PFSK-1 (cell line): ENCODE measurements around the gene TBC1D25. TPM values are rescaled to one million over a fixed set of nuclear protein-coding genes. Genes with fewer than 3 reads are reported as not detected.

Experiments
- FOXP2 ChIP-seq: optimal IDR thresholded peaks from 2 replicates; pipeline ENCODE3; 2011; ENCODE audit warnings: borderline replicate concordance, control low read depth, inconsistent platforms; ENCODE audit not compliant: insufficient read depth; ENCODE audit errors: extremely low read length, extremely low read depth
- POLR2AphosphoS5 ChIP-seq: IDR thresholded peaks from 2 replicates; pipeline ENCODE4 v1.6.1; 2012; ENCODE audit warnings: low read depth, mild to moderate bottlenecking, control low read depth, low read length, moderate library complexity
- SIN3A ChIP-seq: IDR thresholded peaks from 2 replicates; pipeline ENCODE4 v1.6.1; 2012; ENCODE audit warnings: mild to moderate bottlenecking, low read length, moderate library complexity, borderline replicate concordance; ENCODE audit not compliant: insufficient read depth
- TAF1 ChIP-seq: IDR thresholded peaks from 2 replicates; pipeline ENCODE4 v1.6.1; 2012; ENCODE audit warnings: low read length, control low read depth, borderline replicate concordance; ENCODE audit not compliant: insufficient read depth
- polyA plus RNA-seq: library from polyadenylated mRNA; unstranded; fragments of >200 nt; gene quantifications from one replicate; pipeline ENCODE4 v1.2.1, GENCODE V29; 2012; ENCODE audit warnings: low read depth, missing spikeins; ENCODE audit not compliant: insufficient read length
- TF ChIP-seq, protein P1 (sequence below), 2 experiments: IDR thresholded peaks; 2 replicates each; pipeline versions ENCODE4 v1.6.1 to v1.8.0; 2011 to 2012; ENCODE audit warnings: low read depth in 2 of 2, low read length in 2 of 2, control low read depth in 1 of 2, inconsistent platforms in 1 of 2, mild to moderate bottlenecking in 1 of 2, moderate library complexity in 1 of 2; ENCODE audit not compliant: insufficient read depth in 1 of 2

TBC1D25 gene, protein sequence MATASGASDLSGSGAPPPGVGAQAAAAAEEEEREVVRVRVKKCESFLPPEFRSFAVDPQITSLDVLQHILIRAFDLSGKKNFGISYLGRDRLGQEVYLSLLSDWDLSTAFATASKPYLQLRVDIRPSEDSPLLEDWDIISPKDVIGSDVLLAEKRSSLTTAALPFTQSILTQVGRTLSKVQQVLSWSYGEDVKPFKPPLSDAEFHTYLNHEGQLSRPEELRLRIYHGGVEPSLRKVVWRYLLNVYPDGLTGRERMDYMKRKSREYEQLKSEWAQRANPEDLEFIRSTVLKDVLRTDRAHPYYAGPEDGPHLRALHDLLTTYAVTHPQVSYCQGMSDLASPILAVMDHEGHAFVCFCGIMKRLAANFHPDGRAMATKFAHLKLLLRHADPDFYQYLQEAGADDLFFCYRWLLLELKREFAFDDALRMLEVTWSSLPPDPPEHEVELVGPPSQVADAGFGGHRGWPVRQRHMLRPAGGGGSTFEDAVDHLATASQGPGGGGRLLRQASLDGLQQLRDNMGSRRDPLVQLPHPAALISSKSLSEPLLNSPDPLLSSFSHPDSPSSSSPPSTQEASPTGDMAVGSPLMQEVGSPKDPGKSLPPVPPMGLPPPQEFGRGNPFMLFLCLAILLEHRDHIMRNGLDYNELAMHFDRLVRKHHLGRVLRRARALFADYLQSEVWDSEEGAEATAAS
- polyA plus RNA-seq, result 23.5 TPM

DNA sequence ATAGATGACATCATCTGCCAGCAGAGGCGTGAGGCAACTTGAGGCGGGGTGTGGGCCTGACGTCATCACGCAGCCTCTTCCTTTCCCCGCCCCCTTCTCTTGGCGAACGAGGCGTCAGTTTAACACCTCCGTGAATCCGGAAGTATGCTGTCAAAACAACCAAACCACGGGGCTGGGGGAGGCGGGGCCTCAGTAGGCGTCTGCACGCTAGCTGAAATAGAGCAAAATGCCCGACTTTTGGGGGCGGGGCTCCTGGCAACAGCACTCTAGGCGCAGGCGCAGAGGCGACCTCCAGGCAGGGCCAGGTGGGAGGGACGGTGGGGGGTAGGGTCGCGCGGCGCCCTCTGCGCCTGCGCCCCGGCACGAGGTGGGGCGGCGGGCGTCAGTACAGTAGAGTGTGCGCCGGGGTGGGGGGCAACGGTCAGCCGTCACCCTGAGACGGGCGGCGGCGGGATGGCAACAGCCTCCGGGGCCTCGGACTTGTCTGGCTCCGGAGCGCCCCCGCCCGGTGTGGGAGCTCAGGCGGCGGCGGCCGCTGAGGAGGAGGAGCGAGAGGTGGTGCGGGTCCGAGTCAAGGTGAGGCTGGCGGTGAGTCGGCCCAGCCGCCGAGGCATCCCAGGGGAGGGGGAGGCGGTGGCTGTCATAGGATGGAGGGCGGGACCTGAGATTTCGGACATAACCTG is at the start of gene TBC1D25:
TBC1D25 (plus strand) TSS at position 370 of the 683 bp plus-strand sequence; CDS start at position 454, 84 bp downstream.
- TF ChIP-seq TAF1 (no peak), SIN3A (peak; percentile 48; the same call in 1 of the 2 replicates), POLR2AphosphoS5 (no peak), FOXP2 (peak; percentile 75)
- TF ChIP-seq, protein P1, sequence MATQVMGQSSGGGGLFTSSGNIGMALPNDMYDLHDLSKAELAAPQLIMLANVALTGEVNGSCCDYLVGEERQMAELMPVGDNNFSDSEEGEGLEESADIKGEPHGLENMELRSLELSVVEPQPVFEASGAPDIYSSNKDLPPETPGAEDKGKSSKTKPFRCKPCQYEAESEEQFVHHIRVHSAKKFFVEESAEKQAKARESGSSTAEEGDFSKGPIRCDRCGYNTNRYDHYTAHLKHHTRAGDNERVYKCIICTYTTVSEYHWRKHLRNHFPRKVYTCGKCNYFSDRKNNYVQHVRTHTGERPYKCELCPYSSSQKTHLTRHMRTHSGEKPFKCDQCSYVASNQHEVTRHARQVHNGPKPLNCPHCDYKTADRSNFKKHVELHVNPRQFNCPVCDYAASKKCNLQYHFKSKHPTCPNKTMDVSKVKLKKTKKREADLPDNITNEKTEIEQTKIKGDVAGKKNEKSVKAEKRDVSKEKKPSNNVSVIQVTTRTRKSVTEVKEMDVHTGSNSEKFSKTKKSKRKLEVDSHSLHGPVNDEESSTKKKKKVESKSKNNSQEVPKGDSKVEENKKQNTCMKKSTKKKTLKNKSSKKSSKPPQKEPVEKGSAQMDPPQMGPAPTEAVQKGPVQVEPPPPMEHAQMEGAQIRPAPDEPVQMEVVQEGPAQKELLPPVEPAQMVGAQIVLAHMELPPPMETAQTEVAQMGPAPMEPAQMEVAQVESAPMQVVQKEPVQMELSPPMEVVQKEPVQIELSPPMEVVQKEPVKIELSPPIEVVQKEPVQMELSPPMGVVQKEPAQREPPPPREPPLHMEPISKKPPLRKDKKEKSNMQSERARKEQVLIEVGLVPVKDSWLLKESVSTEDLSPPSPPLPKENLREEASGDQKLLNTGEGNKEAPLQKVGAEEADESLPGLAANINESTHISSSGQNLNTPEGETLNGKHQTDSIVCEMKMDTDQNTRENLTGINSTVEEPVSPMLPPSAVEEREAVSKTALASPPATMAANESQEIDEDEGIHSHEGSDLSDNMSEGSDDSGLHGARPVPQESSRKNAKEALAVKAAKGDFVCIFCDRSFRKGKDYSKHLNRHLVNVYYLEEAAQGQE (IDR thresholded peaks at IDR 0.05; ENCODE audit: insufficient read depth in 1 of 2, low read depth in 2 of 2, low read length in 2 of 2), result no peak

DNA sequence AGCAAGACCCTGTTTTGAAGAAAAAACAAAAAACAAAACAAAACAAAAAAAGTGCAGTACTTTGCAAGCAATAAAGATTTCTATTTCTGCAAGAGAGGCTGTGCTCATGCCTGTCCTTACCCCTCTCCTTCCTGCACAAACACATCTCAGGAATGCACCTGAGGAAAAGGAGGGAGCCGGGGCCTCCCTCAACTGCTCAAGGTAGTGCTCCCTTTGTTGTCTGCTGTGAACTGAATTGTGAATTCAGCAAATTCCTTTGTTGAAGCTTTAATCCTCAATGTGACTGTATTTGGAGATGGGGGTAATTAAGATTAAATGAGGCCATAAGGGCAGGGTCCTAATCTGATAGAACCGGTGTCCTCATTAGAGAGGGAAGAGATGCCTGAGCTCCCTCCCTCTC is 49.6 kb upstream of the TBC1D25 start:
- no peak for TF ChIP-seq SIN3A
- no peak for TF ChIP-seq POLR2AphosphoS5
- TF ChIP-seq TAF1, result no peak
- TF ChIP-seq, protein P1 (IDR thresholded peaks at IDR 0.05; ENCODE audit: insufficient read depth in 1 of 2, low read depth in 2 of 2, low read length in 2 of 2), result no peak
- no peak for TF ChIP-seq FOXP2

DNA sequence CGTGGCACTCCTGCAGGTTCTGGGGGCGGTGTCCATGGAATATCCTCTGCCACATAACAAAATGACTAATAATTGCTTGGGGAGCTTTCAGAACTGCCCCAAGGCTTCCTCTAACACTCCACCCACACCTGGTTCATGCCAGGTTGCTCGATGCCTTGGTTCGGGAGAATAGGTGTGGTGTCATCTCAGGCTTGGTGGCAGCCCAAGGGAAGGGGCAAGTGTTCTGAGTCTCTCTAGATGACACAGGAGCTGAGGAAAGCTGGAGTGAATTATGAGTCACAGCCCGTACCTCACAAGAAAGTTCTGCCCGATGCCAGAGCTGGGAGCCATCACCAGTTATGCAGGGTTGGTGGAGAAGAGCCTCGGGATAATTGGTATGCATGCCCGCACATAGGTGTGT is 48.9 kb upstream of the TBC1D25 start:
- no peak for TF ChIP-seq SIN3A
- TF ChIP-seq TAF1, result no peak
- TF ChIP-seq, protein P1 (IDR thresholded peaks at IDR 0.05; ENCODE audit: insufficient read depth in 1 of 2, low read depth in 2 of 2, low read length in 2 of 2), result no peak
- TF ChIP-seq FOXP2, result no peak
- TF ChIP-seq POLR2AphosphoS5, result no peak

DNA sequence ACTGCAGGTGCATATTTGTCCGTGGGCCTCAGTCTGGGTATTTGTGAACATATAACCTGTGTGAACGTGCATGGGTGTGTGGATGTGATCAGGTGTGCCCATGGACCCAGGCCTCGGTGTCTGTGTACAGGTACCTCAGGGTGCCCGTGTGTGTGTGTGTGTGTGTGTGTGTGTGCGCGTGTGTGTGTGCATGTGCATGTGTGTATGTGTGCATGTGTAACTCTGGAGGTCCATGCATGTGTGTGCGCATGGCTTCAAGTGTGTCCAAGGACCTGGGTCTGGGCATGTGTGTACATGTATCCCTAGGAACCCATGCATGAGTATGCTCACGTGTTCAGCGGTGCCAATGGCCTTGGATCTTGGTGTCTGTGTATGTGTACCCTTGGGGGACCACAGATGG is 47.7 kb upstream of the TBC1D25 start:
- TF ChIP-seq, protein P1 (IDR thresholded peaks at IDR 0.05; ENCODE audit: insufficient read depth in 1 of 2, low read depth in 2 of 2, low read length in 2 of 2), result no peak
- TF ChIP-seq POLR2AphosphoS5, result no peak
- TF ChIP-seq FOXP2, result no peak
- TF ChIP-seq TAF1, result no peak
- TF ChIP-seq SIN3A, result no peak
